DOHH2 (cell line): Measurements from ENCODE around the gene SEMA3A.

Experiments
- CTCF ChIP-seq: fragments of 200-600 bp; sonication (generic); IDR thresholded peaks from one replicate; pipeline ENCODE4 v1.5.1; 2014; ENCODE audit warnings: antibody characterized with exemption, mild to moderate bottlenecking, low read depth, low read length; ENCODE audit not compliant: poor library complexity, severe bottlenecking
- EZH2phosphoT487 ChIP-seq: fragments of 200-600 bp; sonication (generic); IDR thresholded peaks from 2 replicates; pipeline ENCODE4 v1.6.1; 2017; ENCODE audit warnings: borderline replicate concordance, mild to moderate bottlenecking, antibody characterized with exemption, low read length, moderate library complexity, mixed read lengths

GRCh38 chr7:84107259-84107658 lies 87.3 kb downstream of the SEMA3A start:
- no peak for TF ChIP-seq CTCF
- TF ChIP-seq EZH2phosphoT487 = no peak
